IPS-15b (cell line): ENCODE data around the gene NACA2.
"Not testable (repeated sequence)": the region's sequence is repeated elsewhere in the genome, so short reads cannot be mapped to it uniquely, and the experiment has no call there.

Experiments used
- H3K27me3 ChIP-seq: one replicate; pipeline ENCODE4 v1.6.1; 2013; ENCODE audit warnings: low read length; ENCODE audit not compliant: control insufficient read depth, insufficient read depth
- H3K36me3 ChIP-seq: one replicate; pipeline ENCODE4 v1.6.1; 2013; ENCODE audit warnings: low read length; ENCODE audit not compliant: control insufficient read depth, insufficient read depth
- H3K4me1 ChIP-seq: one replicate; pipeline ENCODE4 v1.6.1; 2013; ENCODE audit warnings: mild to moderate bottlenecking, low read length; ENCODE audit not compliant: control insufficient read depth, insufficient read depth
- H3K4me3 ChIP-seq: one replicate; pipeline ENCODE4 v1.5.1; 2013; ENCODE audit warnings: low read depth, low read length
- H3K9ac ChIP-seq: one replicate; pipeline ENCODE4 v1.6.1; 2013; ENCODE audit warnings: low read depth, mild to moderate bottlenecking, low read length
- H3K9me3 ChIP-seq: one replicate; pipeline ENCODE4 v1.6.1; 2013; ENCODE audit warnings: mild to moderate bottlenecking, low read length; ENCODE audit not compliant: control insufficient read depth, insufficient read depth

The NACA2 gene

GRCh38 chr17:61591018-61591417 is at the start of gene NACA2:
Gene NACA2, minus strand, starts transcription at chr17:61591219. Its CDS starts 39 bp downstream, at chr17:61591180.
- H3K27me3 ChIP-seq: no peaks in the 10 kb centered on the region
- H3K4me3 ChIP-seq: no peak within 1 kb of the TSS
- no peak within 1 kb of the TSS for H3K9ac ChIP-seq
- H3K4me1 ChIP-seq: no peaks in the 10 kb centered on the region
- no peaks in the 10 kb centered on the region for H3K9me3 ChIP-seq
- no peaks in the 10 kb centered on the region for H3K36me3 ChIP-seq

GRCh38 chr17:61639818-61640217 is 48.8 kb upstream of the NACA2 start:
- Histone ChIP-seq H3K36me3 (no peaks in the 10 kb centered on the region), H3K4me3 (no peak overlapping the region), H3K9me3 (no peaks in the 10 kb centered on the region), H3K4me1 (no peaks in the 10 kb centered on the region), H3K9ac (no peak overlapping the region), H3K27me3 (no peaks in the 10 kb centered on the region)

GRCh38 chr17:61638087-61638486 is 47.1 kb upstream of the NACA2 start:
- H3K27me3 ChIP-seq: no peaks in the 10 kb centered on the region
- no peaks in the 10 kb centered on the region for H3K9me3 ChIP-seq
- H3K4me1 ChIP-seq: no peaks in the 10 kb centered on the region
- H3K36me3 ChIP-seq: no peaks in the 10 kb centered on the region
- H3K9ac ChIP-seq: no peak overlapping the region
- no peak overlapping the region for H3K4me3 ChIP-seq

- Histone ChIP-seq H3K4me1 (no peaks in the 10 kb centered on the region), H3K36me3 (no peaks in the 10 kb centered on the region), H3K9ac (no peak overlapping the region), H3K9me3 (no peaks in the 10 kb centered on the region), H3K27me3 (no peaks in the 10 kb centered on the region), H3K4me3 (no peak overlapping the region)
These were observed 45.0 kb upstream of the NACA2 start for GRCh38 chr17:61635913-61636432.

GRCh38 chr17:61634942-61635538 is 44.0 kb upstream of the NACA2 start:
- no peaks in the 10 kb centered on the region for H3K36me3 ChIP-seq
- H3K4me3 ChIP-seq: no peak overlapping the region
- no peaks in the 10 kb centered on the region for H3K9me3 ChIP-seq
- H3K9ac ChIP-seq: no peak overlapping the region
- H3K4me1 ChIP-seq: no peaks in the 10 kb centered on the region
- no peaks in the 10 kb centered on the region for H3K27me3 ChIP-seq

GRCh38 chr17:61634011-61634539 is 43.1 kb upstream of the NACA2 start:
- Histone ChIP-seq H3K4me3 (no peak overlapping the region), H3K9ac (no peak overlapping the region), H3K36me3 (no peaks in the 10 kb centered on the region), H3K4me1 (no peaks in the 10 kb centered on the region), H3K27me3 (no peaks in the 10 kb centered on the region), H3K9me3 (no peaks in the 10 kb centered on the region)

GRCh38 chr17:61632826-61633225 is 41.8 kb upstream of the NACA2 start:
- no peak overlapping the region for H3K4me3 ChIP-seq
- no peaks in the 10 kb centered on the region for H3K4me1 ChIP-seq
- H3K9ac ChIP-seq: no peak overlapping the region
- H3K36me3 ChIP-seq: no peaks in the 10 kb centered on the region
- H3K27me3 ChIP-seq: no peaks in the 10 kb centered on the region
- no peaks in the 10 kb centered on the region for H3K9me3 ChIP-seq

- H3K4me3 ChIP-seq: no peak overlapping the region
These were observed 40.8 kb upstream of the NACA2 start for GRCh38 chr17:61631800-61632199.

GRCh38 chr17:61628158-61628557 is 37.1 kb upstream of the NACA2 start:
- not testable (repeated sequence) for H3K9ac ChIP-seq, H3K4me3 ChIP-seq, H3K27me3 ChIP-seq, H3K9me3 ChIP-seq, H3K4me1 ChIP-seq, H3K36me3 ChIP-seq

More at GRCh38 chr17:61631800-61632199, 40.8 kb upstream of the NACA2 start:
- no peaks in the 10 kb centered on the region for H3K4me1 ChIP-seq
- H3K36me3 ChIP-seq: no peaks in the 10 kb centered on the region
- no peaks in the 10 kb centered on the region for H3K9me3 ChIP-seq
- H3K9ac ChIP-seq: no peak overlapping the region
- H3K27me3 ChIP-seq: no peaks in the 10 kb centered on the region

- Histone ChIP-seq H3K27me3 (no peaks in the 10 kb centered on the region), H3K4me1 (no peaks in the 10 kb centered on the region), H3K9ac (no peak overlapping the region), H3K4me3 (no peak overlapping the region), H3K9me3 (no peaks in the 10 kb centered on the region), H3K36me3 (no peaks in the 10 kb centered on the region)
These were observed 36.6 kb upstream of the NACA2 start for GRCh38 chr17:61627658-61628057.

- Histone ChIP-seq H3K9me3 (no peaks in the 10 kb centered on the region), H3K36me3 (no peaks in the 10 kb centered on the region), H3K27me3 (no peaks in the 10 kb centered on the region), H3K9ac (no peak overlapping the region), H3K4me3 (no peak overlapping the region), H3K4me1 (no peaks in the 10 kb centered on the region)
These were observed 36.1 kb upstream of the NACA2 start for GRCh38 chr17:61627125-61627524.

- no peaks in the 10 kb centered on the region for H3K36me3 ChIP-seq
- H3K9ac ChIP-seq: no peak overlapping the region
- H3K27me3 ChIP-seq: no peaks in the 10 kb centered on the region
- H3K4me3 ChIP-seq: no peak overlapping the region
- no peaks in the 10 kb centered on the region for H3K4me1 ChIP-seq
- H3K9me3 ChIP-seq: no peaks in the 10 kb centered on the region
These were observed 34.5 kb upstream of the NACA2 start for GRCh38 chr17:61625564-61625963.
